Activated CD4-positive, alpha-beta memory T cell treated with anti-CD3 and anti-CD28 coated beads for 36 hours (primary cell): ENCODE measurements around the gene ANOS1. TPM values are rescaled to one million over a fixed set of nuclear protein-coding genes. Genes with fewer than 3 reads are reported as not detected.

Experiments
- total RNA-seq, 2 experiments: library from RNA; stranded (reverse); gene quantifications; one replicate each; pipeline ENCODE4 v1.2.3, GENCODE V29; 2021

The ANOS1 gene
- total RNA-seq, 2 experiments from 2014 or later: not detected

Other genes with a start within 250 kb of the ANOS1 start
- gene FAM9A, start 69.2 kb upstream of the ANOS1 start, total RNA-seq: not detected